ENCODE measurements around the gene LPAR6.
"Not testable (repeated sequence)": the region's sequence is repeated elsewhere in the genome, so short reads cannot be mapped to it uniquely, and the experiment has no call there.

LPAR6 gene, protein sequence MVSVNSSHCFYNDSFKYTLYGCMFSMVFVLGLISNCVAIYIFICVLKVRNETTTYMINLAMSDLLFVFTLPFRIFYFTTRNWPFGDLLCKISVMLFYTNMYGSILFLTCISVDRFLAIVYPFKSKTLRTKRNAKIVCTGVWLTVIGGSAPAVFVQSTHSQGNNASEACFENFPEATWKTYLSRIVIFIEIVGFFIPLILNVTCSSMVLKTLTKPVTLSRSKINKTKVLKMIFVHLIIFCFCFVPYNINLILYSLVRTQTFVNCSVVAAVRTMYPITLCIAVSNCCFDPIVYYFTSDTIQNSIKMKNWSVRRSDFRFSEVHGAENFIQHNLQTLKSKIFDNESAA

DNA sequence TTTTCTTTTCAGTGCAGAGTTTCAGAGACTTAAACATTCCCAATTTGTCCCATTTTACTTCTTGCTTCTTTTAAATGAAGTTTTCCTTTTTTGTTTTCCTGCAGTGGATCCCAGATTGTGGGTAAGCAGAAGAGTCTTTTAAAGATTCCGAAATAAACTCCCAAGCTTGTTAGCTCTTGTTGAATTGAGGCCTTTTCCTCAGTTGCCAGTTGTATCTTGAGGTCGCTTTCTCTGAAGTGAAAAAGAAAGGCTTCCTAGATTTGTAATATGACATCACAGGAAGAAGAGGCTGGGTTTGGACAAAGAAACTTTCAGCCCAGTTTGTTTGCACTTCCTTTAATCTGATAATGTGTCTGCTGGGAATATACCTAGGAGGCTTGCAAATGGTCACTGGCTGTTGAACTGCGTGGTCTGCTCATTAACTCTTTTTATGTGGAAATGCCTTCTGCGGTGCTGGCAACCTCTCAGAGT lies at the start of gene LPAR6:
TSS of gene LPAR6 (minus strand) at position 233 of the 471 bp plus-strand sequence. CDS start 690 bp downstream, outside the sequence.
- DNase-seq (ENCODE audit: low read depth in 1 of 2, low spot score in 1 of 2): no peak

DNA sequence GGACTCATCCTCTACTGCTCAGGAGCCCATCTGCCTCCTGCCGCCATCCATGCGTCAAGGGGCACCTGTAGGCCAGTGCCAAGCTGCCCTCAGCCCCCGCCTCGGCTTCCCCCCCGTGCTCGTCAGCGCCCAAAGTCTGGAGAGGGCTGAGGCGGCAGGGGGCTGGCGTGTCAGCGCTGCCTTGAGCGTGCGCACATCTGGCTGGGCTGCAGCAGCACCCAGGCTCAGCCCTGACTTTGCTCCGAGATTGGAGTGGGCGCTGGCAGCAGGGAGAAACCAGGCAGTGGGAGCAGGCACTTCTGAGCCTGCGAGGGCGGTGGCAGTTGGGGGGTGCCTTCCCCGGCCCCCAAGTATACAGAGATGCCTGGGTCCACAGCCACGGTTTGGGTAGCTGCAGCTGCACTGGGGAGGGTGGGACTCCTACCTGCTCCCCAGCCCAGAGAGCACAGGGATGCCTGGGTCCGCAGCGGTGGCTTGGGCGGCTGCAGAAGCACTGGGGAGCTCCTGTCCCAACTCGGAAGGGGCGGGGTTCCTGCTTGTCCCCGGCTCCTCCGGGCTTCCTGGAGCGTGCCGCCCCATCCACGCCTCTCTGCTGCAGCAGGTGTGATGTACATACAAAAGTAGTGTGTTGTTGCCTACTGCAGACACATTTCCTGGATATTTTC lies 44.8 kb upstream of the LPAR6 start:
- DNase-seq (ENCODE audit: low read depth in 1 of 2, low spot score in 1 of 2): no peak

- DNase-seq (ENCODE audit: low read depth in 1 of 2, low spot score in 1 of 2): no peak
Measured at GRCh38 chr13:48456546-48456945, 43.6 kb upstream of the LPAR6 start.

DNA sequence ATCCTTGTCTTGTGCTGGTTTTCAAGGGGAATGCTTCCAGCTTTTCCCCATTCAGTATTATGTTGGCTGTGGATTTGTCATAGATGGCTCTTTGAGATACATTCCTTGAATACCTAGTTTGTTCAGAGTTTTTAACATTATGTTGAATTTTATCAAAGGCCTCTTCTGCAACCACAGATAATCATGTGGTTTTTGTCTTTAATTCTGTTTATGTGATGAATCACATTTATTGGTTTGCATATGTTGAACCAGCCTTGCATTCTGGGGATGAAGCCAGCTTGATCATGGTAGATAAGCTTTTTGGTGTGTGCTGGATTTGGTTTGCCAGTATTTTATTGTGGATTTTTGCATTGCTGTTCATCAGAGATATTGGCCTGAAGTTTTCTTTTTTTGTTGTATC lies 38.3 kb upstream of the LPAR6 start:
- not testable (repeated sequence) for DNase-seq (ENCODE audit: low read depth in 1 of 2, low spot score in 1 of 2)

DNA sequence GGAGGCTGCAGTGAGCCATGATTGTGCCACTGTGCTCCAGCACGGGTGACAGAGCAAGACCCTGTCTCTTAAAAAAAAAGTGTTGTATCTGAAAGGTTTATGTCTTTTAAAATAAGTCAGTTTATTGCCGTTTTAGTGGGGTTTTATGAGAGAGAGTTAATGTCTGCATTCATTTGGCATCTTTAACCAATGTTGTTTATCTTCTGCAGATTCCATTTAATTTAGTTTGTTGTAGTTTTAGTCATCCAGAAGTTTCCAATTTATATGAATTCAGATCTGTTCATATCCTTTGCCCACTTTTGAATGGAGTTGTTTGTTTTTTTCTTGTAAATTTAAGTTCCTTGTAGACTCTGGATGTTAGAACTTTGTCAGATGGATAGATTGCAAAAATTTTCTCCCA lies 36.7 kb upstream of the LPAR6 start:
- no peak for DNase-seq (ENCODE audit: low read depth in 1 of 2, low spot score in 1 of 2)

DNA sequence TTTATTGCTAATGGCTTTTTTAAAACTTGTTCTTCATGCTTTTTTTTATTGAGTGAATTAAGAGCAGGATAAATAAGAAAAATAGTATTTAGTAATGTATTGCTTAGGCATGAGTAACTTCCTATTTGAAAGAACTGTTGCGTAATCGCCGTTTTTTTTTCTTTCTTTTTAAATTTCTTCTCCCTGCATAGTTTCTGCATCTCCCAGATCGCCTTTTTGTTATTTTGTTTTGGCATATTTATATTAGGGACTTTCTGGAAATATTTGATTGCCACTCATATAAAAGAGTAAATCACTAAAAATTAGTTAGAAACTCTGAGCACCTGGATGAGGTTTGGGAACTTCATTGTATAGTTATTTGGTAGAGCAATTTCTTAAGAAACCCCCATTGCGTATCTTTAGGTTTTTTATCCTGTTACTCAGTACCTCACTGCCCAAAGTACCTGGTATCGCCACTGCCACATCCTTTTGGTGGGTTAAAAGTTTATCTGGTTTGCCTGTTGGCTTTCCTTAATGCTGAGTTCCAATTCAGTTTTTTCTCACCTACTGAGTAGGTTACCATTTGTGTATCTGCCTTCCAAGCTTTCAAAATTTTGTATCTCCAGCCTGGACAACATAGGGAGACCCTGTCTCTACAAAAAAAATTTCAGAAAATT lies 36.2 kb upstream of the LPAR6 start:
- no peak for DNase-seq (ENCODE audit: low read depth in 1 of 2, low spot score in 1 of 2)

- no peak for DNase-seq (ENCODE audit: low read depth in 1 of 2, low spot score in 1 of 2)
Measured at GRCh38 chr13:48448285-48448958, 35.5 kb upstream of the LPAR6 start.

DNA sequence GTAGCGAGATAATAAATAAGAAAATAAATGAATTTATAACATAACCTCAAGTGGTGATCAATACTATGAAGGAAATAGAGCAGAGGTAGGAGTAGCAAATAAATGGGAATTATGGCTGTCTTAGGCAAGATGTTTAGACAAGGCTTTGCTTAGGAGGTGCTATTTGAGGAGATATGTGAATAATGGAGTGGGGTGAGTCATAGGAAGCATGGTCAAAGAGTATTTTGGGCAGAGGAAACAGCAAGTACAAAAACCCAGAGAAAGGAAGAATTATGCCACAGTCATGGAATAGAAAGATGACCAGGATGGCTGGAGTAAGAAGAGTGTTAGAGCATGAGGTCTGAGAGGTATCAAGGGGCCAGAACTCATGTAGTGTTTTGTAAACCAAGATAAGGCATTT lies 33.6 kb upstream of the LPAR6 start:
- DNase-seq (ENCODE audit: low read depth in 1 of 2, low spot score in 1 of 2): no peak

DNA sequence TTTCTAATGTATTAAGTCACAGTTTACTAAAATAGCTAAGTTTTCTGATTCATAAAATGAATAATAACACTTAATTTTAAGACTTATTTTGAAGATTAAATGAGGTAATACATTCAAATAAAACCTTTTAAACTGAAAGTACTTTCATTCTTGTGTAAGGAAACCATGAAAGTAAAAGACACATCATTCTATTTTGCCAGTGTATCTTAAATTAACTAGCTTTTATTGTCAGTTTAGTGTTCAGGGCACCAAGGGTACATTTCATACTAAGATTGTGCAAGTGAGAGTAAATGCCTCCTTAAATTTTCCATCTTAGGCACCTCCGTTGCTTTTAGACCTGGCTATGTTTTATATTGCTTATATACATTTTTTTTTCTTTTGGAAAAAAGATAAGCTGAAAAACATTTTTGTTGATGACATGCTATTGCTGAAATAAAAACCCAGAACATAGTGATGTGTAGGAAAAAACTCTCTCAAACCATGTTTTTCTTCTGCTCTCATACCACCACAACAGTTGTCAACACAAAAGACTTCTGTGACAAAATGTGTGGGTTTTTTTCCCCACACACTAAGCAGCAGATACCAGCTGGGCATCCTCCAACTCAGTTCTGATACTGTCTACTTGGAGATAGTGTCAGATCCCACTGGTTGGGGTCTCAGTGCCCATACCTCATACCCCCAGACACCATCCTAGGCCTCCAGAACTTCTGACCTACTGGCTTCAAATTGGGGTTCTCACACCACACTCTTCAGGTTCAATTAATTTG lies 30.7 kb upstream of the LPAR6 start:
- no peak for DNase-seq (ENCODE audit: low read depth in 1 of 2, low spot score in 1 of 2)

GRCh38 chr13:48437371-48437770 lies 24.5 kb upstream of the LPAR6 start:
- DNase-seq (ENCODE audit: low read depth in 1 of 2, low spot score in 1 of 2): no peak

- DNase-seq (ENCODE audit: low read depth in 1 of 2, low spot score in 1 of 2): no peak
Measured at GRCh38 chr13:48436661-48437288, 23.9 kb upstream of the LPAR6 start.

DNA sequence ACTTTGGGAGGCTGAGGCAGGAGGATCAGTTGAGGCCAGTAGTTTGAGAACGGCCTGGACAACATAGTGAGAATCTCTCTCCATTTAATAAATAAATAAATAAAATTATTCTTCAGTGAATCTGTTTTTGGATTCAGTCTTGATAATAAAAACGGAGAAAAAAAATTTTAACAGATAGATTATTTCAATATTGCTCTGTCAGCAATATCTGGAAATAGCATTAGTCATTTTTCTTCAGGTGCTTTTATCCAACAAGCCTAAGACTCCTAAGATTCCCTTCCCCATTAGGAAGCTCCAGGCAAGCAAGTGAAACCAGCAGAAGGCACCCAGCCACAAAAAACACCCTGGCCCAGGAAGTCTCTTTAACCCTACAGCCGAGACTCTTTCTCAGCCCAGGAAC lies 21.3 kb upstream of the LPAR6 start:
- no peak for DNase-seq (ENCODE audit: low read depth in 1 of 2, low spot score in 1 of 2)

DNA sequence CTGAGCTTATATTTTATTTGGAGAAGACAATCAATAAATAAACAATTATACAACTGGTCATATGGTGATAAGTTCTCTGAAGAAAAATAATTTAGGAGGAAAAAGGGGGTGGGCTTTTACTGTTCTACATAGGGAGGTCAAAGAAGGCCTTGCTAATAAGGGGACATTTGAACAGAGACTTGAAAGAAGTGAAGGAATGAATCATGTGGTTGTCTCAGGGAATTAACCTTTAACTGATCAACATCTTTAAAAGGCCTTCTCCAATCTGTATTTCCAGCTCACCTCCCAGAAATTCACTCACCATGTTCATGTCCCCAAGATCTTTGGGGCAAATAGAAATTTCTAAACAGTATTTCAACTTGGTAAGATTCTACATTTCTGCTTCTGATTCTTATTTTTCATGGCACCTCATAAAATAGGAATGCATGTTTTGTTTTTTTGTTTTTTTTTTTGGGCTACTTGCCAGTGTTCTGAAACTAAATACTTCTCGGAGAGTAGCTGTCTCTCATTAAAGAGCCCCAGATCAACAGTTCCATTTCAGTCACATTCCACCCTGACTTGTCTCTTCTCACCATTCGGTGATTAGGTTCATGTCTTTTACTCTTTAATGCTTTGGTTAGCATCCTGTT lies 19.2 kb upstream of the LPAR6 start:
- no peak for DNase-seq (ENCODE audit: low read depth in 1 of 2, low spot score in 1 of 2)

GRCh38 chr13:48431431-48431830 lies 18.5 kb upstream of the LPAR6 start:
- DNase-seq (ENCODE audit: low read depth in 1 of 2, low spot score in 1 of 2): no peak

DNA sequence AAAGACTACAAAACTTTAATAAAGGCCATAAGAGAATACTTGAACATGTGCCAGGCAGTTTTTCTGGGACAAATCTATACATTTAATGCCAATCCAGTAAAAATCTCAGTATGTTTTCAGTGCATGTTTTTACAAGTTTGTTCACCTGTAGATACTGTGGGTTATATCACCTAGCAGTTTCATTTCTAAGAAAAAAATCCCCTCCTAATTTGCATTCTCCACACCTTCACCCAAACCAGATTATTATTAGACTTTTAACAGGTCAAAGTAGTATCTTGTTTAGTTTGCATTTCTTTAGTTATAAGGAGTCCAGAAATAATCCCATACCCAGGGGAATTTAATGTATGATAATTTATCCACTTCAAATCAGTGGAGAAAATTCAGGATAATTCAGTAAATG lies 17.0 kb upstream of the LPAR6 start:
- no peak for DNase-seq (ENCODE audit: low read depth in 1 of 2, low spot score in 1 of 2)

DNA sequence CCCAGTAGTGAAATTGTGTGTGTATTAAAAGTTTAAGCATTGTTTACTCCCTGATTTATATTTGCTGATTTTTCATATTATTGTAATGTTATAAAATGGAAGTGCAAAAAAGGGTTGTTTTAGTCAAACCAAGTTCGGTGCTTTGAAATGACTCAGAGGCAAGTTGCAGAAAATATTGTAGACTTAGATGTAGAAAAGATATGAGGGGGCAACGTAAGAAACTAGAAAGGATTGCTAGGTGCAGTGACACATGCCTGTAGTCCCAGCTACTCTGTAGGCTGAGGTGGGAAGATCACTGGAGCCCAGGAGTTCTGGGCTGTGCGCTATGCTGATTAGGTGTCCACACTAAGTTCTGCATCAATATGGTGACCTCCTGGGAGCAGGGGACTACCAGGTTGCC lies 16.1 kb upstream of the LPAR6 start:
- DNase-seq (ENCODE audit: low read depth in 1 of 2, low spot score in 1 of 2): no peak

DNA sequence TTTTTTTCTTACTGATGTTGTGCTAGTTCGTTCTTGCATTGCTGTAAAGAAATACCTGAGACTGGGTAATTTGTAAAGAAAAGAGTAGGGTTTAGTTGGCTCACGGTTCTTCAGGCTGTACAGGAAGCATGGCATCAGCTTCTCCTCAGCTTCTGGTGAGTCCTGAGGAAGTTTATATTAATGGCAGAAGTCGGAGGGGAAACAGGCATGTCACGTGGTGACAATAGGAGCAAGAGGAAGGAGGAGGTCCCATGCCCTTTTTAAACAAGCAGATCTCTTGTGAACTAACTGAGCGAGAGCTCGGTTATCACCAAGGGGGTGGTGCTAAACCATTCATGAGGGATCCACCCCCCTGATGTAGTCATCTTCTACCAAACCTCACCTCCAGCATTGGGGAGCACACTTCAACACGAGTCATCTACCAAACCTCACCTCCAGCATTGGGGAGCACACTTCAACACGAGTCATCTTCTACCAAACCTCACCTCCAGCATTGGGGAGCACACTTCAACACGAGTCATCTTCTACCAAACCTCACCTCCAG lies 13.9 kb upstream of the LPAR6 start:
- DNase-seq (ENCODE audit: low read depth in 1 of 2, low spot score in 1 of 2): not testable (repeated sequence)

- no peak for DNase-seq (ENCODE audit: low read depth in 1 of 2, low spot score in 1 of 2)
Measured at GRCh38 chr13:48426052-48426451, 13.1 kb upstream of the LPAR6 start.

GRCh38 chr13:48424212-48424611 lies 11.3 kb upstream of the LPAR6 start:
- no peak for DNase-seq (ENCODE audit: low read depth in 1 of 2, low spot score in 1 of 2)

- DNase-seq (ENCODE audit: low read depth in 1 of 2, low spot score in 1 of 2): not testable (repeated sequence)
Measured at GRCh38 chr13:48422003-48422402, 9.1 kb upstream of the LPAR6 start.
